ENCODE results near the gene PLCD1. TPM values are rescaled to one million over a fixed set of nuclear protein-coding genes. Genes with fewer than 3 reads are reported as not detected.

PLCD1 gene
- total and polyA plus RNA-seq, 2 of the 13 experiments (the other 11 are each of a cell fraction or from before 2014, with no cell fraction given), result 10.1 to 12.4 TPM

GRCh38 chr3:37968813-37969595 is 60.4 kb downstream of the PLCD1 start (continued):
- TF ChIP-seq CSRNP2 (CRISPR knock-in tag; conservative IDR thresholded peaks at IDR 0.05; ENCODE audit: low read depth) (no peak), ZNF775 (CRISPR knock-in tag; IDR thresholded peaks at IDR 0.05; ENCODE audit: borderline replicate concordance) (no peak)

- ChIA-PET POLR2A (interaction anchor here (2.1 kb wide), 1 partner anchor 112 kb away, joined by 18 read pairs; no protein-coding TSS in a partner anchor), CTCF (ENCODE audit: low intra/inter-chr PET ratio, low total read pairs) (interaction anchor here (1.2 to 5.3 kb wide), 4 partner anchors 103 to 114 kb away, joined by 3 to 59 read pairs (median 7); no protein-coding TSS in a partner anchor)
- TF ChIP-seq SIN3A (IDR thresholded peaks at IDR 0.05; ENCODE audit: borderline replicate concordance, low read depth, low read length), result no peak
- TF ChIP-seq SP1 (IDR thresholded peaks at IDR 0.05), result no peak
- TF ChIP-seq SP1 (CRISPR knock-in tag; IDR thresholded peaks at IDR 0.05), result no peak
- H3K9ac ChIP-seq (ENCODE audit: insufficient read depth, low read depth, low read length), result no peak overlapping the region
- no peaks in the 10 kb centered on the region for H4K20me1 ChIP-seq (ENCODE audit: insufficient read depth, low read length)
- no peaks in the 10 kb centered on the region for H3K9me3 ChIP-seq (ENCODE audit: low read length)
- H3K27ac ChIP-seq (ENCODE audit: extremely low read length, insufficient read depth, low read length), result no peak overlapping the region
- no peak overlapping the region for H3K4me3 ChIP-seq (replicated peaks in 1 of 3; ENCODE audit: insufficient read depth in 1 of 3, low read depth in 2 of 3, low read length in 3 of 3)
- H3K27me3 ChIP-seq (ENCODE audit: control insufficient read depth in 1 of 2, insufficient read depth in 2 of 2, low read length in 2 of 2), result no peaks in the 10 kb centered on the region
- in situ Hi-C loops (cut with HindIII; ENCODE audit: extremely low pct_ligation_motif_present, low pct_unique_long_range_greater_than_20kb) (loop anchor here (5.0 kb wide), 1 partner anchor 111 kb away; no protein-coding TSS in a partner anchor), intact Hi-C loops (cut with micrococcal nuclease; ENCODE audit: unreplicated experiment) (no loop called here)
- WGBS (ENCODE audit: low lambda C conversion rate), result 98% methylated on average over 9 of the region's 9 CpGs
- peaks cover 24 to 66% of the 10 kb centered on the region in 2 experiments for H3K36me3 ChIP-seq (replicated peaks in 1 of 2; ENCODE audit: control insufficient read depth in 1 of 2, insufficient read depth in 2 of 2, low read length in 2 of 2)
- FAIRE-seq, result no peak
- no peak for DNase-seq (ENCODE audit: low spot score)
- peaks cover 3% of the 10 kb centered on the region for H3K79me2 ChIP-seq (ENCODE audit: insufficient read depth, low read length)
- no peak for ATAC-seq
- H3K4me1 ChIP-seq (ENCODE audit: insufficient read depth, low read length), result peaks cover 46% of the 10 kb centered on the region
- no peak overlapping the region for H3K4me2 ChIP-seq (ENCODE audit: low read depth, low read length)
- H2AFZ ChIP-seq (ENCODE audit: low read length), result no peak overlapping the region
- BruUV-seq (replicated peaks), result no TSS peak
Observed at GRCh38 chr3:37968199-37968598, 61.2 kb downstream of the PLCD1 start.

Measured in HepG2 (cell line).